Endodermal cell (in vitro differentiated cells): ENCODE results near the gene SULT1C4. TPM values are rescaled to one million over a fixed set of nuclear protein-coding genes. Genes with fewer than 3 reads are reported as not detected.

Experiments
- DNase-seq: peaks from one replicate; pipeline ENCODE4 v3.0.0-alpha.2; 2017
- H3K27ac ChIP-seq: 2 replicates; pipeline ENCODE4 v1.5.1; 2013; ENCODE audit warnings: mild to moderate bottlenecking, low read depth, low read length, moderate library complexity
- H3K27me3 ChIP-seq: 2 replicates; pipeline ENCODE4 v1.6.1; 2013; ENCODE audit warnings: mild to moderate bottlenecking, low read length, moderate library complexity; ENCODE audit not compliant: insufficient read depth, control insufficient read depth, poor library complexity, severe bottlenecking
- H3K36me3 ChIP-seq: 2 replicates; pipeline ENCODE4 v1.7.0; 2013; ENCODE audit warnings: mild to moderate bottlenecking, low read length, moderate library complexity; ENCODE audit not compliant: control insufficient read depth, insufficient read depth
- H3K4me1 ChIP-seq: one replicate; pipeline ENCODE4 v1.7.0; 2013; ENCODE audit warnings: low read length; ENCODE audit not compliant: control insufficient read depth, insufficient read depth
- H3K4me3 ChIP-seq: 2 replicates; pipeline ENCODE4 v1.5.1; 2013; ENCODE audit warnings: mild to moderate bottlenecking, low read length, moderate library complexity
- H3K9ac ChIP-seq: 2 replicates; pipeline ENCODE4 v1.6.1; 2013; ENCODE audit warnings: mild to moderate bottlenecking, low read length, moderate library complexity; ENCODE audit not compliant: poor library complexity, severe bottlenecking; ENCODE audit errors: extremely low read depth
- H3K9me3 ChIP-seq: 2 replicates; pipeline ENCODE4 v1.6.1; 2013; ENCODE audit warnings: mild to moderate bottlenecking, low read length, moderate library complexity; ENCODE audit not compliant: control insufficient read depth
- H3K27ac Mint-ChIP-seq: 2 replicates; pipeline ENCODE4 v1.8.0; 2020; ENCODE audit warnings: mixed read lengths
- H3K27me3 Mint-ChIP-seq: 2 replicates; pipeline ENCODE4 v1.8.0; 2021; ENCODE audit warnings: mild to moderate bottlenecking, mixed read lengths; ENCODE audit not compliant: insufficient read depth
- H3K36me3 Mint-ChIP-seq: 2 replicates; pipeline ENCODE4 v1.8.0; 2020; ENCODE audit warnings: low read depth, mixed read lengths
- H3K4me1 Mint-ChIP-seq: 2 replicates; pipeline ENCODE4 v1.8.0; 2020; ENCODE audit warnings: mixed read lengths
- H3K4me3 Mint-ChIP-seq: 2 replicates; pipeline ENCODE4 v1.8.0; 2020; ENCODE audit warnings: mild to moderate bottlenecking, moderate library complexity, mixed read lengths
- H3K9me3 Mint-ChIP-seq: 2 replicates; pipeline ENCODE4 v1.8.0; 2020; ENCODE audit warnings: mild to moderate bottlenecking, mixed read lengths
- CTCF ChIP-seq: fragments of 200-600 bp; sonication (generic); conservative IDR thresholded peaks from 2 replicates; pipeline ENCODE4 v1.5.0; 2021; ENCODE audit warnings: antibody characterized with exemption, mild to moderate bottlenecking
- WGBS, 2 experiments: methylation state at CpG; one replicate each; pipeline versions ENCODE4 v1.1.5 to v1.1.7; 2013; ENCODE audit warnings: missing lambda C conversion rate in 2 of 2, mixed read lengths in 1 of 2; ENCODE audit not compliant: insufficient coverage in 1 of 2, insufficient read length in 1 of 2; 5-methylcytosine and 5-hydroxymethylcytosine counted together
- total RNA-seq, 2 donors: library from RNA; stranded (reverse); fragmentation: NEBNext Ultra II Directional in 1 of 2; extraction: Animal tissue kit (Norgen Biotek cat#: 25700) in 1 of 2; gene quantifications; 2 replicates in 1 of 2; 3 replicates in 1 of 2; pipeline ENCODE4 v1.2.1, GENCODE V29; 2021

SULT1C4 gene
- total RNA-seq, 2 donors from 2014 or later = 2.4 to 2.7 TPM

- Histone ChIP-seq H3K9me3 (no peaks in the 10 kb centered on the region), H3K27ac (no peak overlapping the region), H3K4me1 (no peaks in the 10 kb centered on the region), H3K9ac (no peak overlapping the region), H3K36me3 (no peaks in the 10 kb centered on the region), H3K27me3 (no peaks in the 10 kb centered on the region), H3K4me3 (no peak overlapping the region)
- H3K27ac Mint-ChIP-seq = no peak overlapping the region
- H3K4me1 Mint-ChIP-seq = peaks cover 8% of the 10 kb centered on the region
- no peak for DNase-seq
- H3K9me3 Mint-ChIP-seq = no peaks in the 10 kb centered on the region
- no peaks in the 10 kb centered on the region for H3K27me3 Mint-ChIP-seq
- TF ChIP-seq CTCF = no peak
- 80 to 87% methylated on average over 5 of the region's 5 CpGs for WGBS, 2 experiments
- no peak overlapping the region for H3K4me3 Mint-ChIP-seq
- peaks cover 3% of the 10 kb centered on the region for H3K36me3 Mint-ChIP-seq
Measured at GRCh38 chr2:108385411-108386071, 7.8 kb downstream of the SULT1C4 start.

- no peak overlapping the region for H3K27ac Mint-ChIP-seq
- WGBS, 2 experiments = 93 to 96% methylated on average over 9 of the region's 9 CpGs
Measured at GRCh38 chr2:108388045-108388444, 10.3 kb downstream of the SULT1C4 start.

GRCh38 chr2:108390340-108390739 is 12.6 kb downstream of the SULT1C4 start:
- peaks cover 9% of the 10 kb centered on the region for H3K9me3 Mint-ChIP-seq
- H3K4me3 Mint-ChIP-seq = no peak overlapping the region
- H3K9ac ChIP-seq = no peak overlapping the region
- TF ChIP-seq CTCF = no peak
- H3K36me3 Mint-ChIP-seq = peaks cover 1% of the 10 kb centered on the region
- 83 to 84% methylated on average over 1 to 2 of the region's 2 CpGs for WGBS, 2 experiments
- H3K9me3 ChIP-seq = peaks cover 10% of the 10 kb centered on the region
- no peaks in the 10 kb centered on the region for H3K4me1 ChIP-seq
- no peaks in the 10 kb centered on the region for H3K27me3 Mint-ChIP-seq
- no peak overlapping the region for H3K27ac Mint-ChIP-seq
- H3K4me3 ChIP-seq = no peak overlapping the region
- H3K27me3 ChIP-seq = no peaks in the 10 kb centered on the region
- DNase-seq = no peak
- no peak overlapping the region for H3K27ac ChIP-seq
- no peaks in the 10 kb centered on the region for H3K4me1 Mint-ChIP-seq
- no peaks in the 10 kb centered on the region for H3K36me3 ChIP-seq

More at GRCh38 chr2:108388045-108388444, 10.3 kb downstream of the SULT1C4 start:
- H3K36me3 Mint-ChIP-seq = peaks cover 3% of the 10 kb centered on the region
- Histone ChIP-seq H3K36me3 (no peaks in the 10 kb centered on the region), H3K4me1 (no peaks in the 10 kb centered on the region), H3K27ac (no peak overlapping the region), H3K27me3 (no peaks in the 10 kb centered on the region), H3K9me3 (peaks cover 3% of the 10 kb centered on the region), H3K4me3 (no peak overlapping the region), H3K9ac (no peak overlapping the region)
- no peak overlapping the region for H3K4me3 Mint-ChIP-seq
- no peaks in the 10 kb centered on the region for H3K27me3 Mint-ChIP-seq
- H3K9me3 Mint-ChIP-seq = peaks cover 3% of the 10 kb centered on the region
- no peak for DNase-seq
- H3K4me1 Mint-ChIP-seq = peaks cover 5% of the 10 kb centered on the region
- no peak for TF ChIP-seq CTCF
